Fibroblast of lung (primary cell): ENCODE data around the gene LRRC53. TPM values are rescaled to one million over a fixed set of nuclear protein-coding genes. Genes with fewer than 3 reads are reported as not detected.
A peak's percentile ranks its signal among the peaks of the same experiment; 100 is the strongest.

ENCODE experiments used
- DNase-seq, 2 donors: peaks; one replicate each; pipeline versions ENCODE4 v3.0.0 to v3.0.0-alpha.2; 2010; ENCODE audit warnings: low read depth in 2 of 2
- H2AFZ ChIP-seq: 2 replicates; pipeline ENCODE4 v1.5.1; 2012; ENCODE audit warnings: low read length, control low read depth, inconsistent platforms
- H3K27ac ChIP-seq: 2 replicates; pipeline ENCODE4 v1.5.1; 2011; ENCODE audit warnings: low read length, control low read depth; ENCODE audit not compliant: insufficient read depth
- H3K27me3 ChIP-seq: 2 replicates; pipeline ENCODE4 v1.5.1; 2011; ENCODE audit warnings: mild to moderate bottlenecking, low read length; ENCODE audit not compliant: control insufficient read depth, insufficient read depth
- H3K36me3 ChIP-seq: 2 replicates; pipeline ENCODE4 v1.5.1; 2011; ENCODE audit warnings: low read length; ENCODE audit not compliant: control insufficient read depth, insufficient read depth
- H3K4me1 ChIP-seq: 2 replicates; pipeline ENCODE4 v1.5.1; 2011; ENCODE audit warnings: low read length; ENCODE audit not compliant: control insufficient read depth, insufficient read depth; ENCODE audit errors: extremely low read depth
- H3K4me2 ChIP-seq: 2 replicates; pipeline ENCODE4 v1.5.1; 2011; ENCODE audit warnings: low read length, control low read depth; ENCODE audit not compliant: insufficient read depth; ENCODE audit errors: extremely low read depth
- H3K4me3 ChIP-seq, 4 experiments: fragments of 200-600 bp in 1 of 4; sonication (generic) in 1 of 4; replicated peaks in 1 of 4; 2 replicates each; pipeline ENCODE4 v1.5.1; 2011 to 2016; ENCODE audit warnings: low read length in 4 of 4, low read depth in 3 of 4, mild to moderate bottlenecking in 3 of 4, control low read depth in 2 of 4, inconsistent platforms in 1 of 4, mixed read lengths in 1 of 4; ENCODE audit not compliant: insufficient read depth in 1 of 4; ENCODE audit errors: control extremely low read depth in 1 of 4
- H3K79me2 ChIP-seq: 2 replicates; pipeline ENCODE4 v1.5.1; 2012; ENCODE audit warnings: mild to moderate bottlenecking, low read length, inconsistent platforms; ENCODE audit not compliant: control insufficient read depth, insufficient read depth
- H3K9ac ChIP-seq: 2 replicates; pipeline ENCODE4 v1.5.1; 2011; ENCODE audit warnings: mild to moderate bottlenecking, low read length, control low read depth; ENCODE audit not compliant: insufficient read depth
- H3K9me3 ChIP-seq: 2 replicates; pipeline ENCODE4 v1.5.1; 2012; ENCODE audit warnings: low read depth, low read length; ENCODE audit not compliant: control insufficient read depth, insufficient read depth
- H4K20me1 ChIP-seq: 2 replicates; pipeline ENCODE4 v1.5.1; 2011; ENCODE audit warnings: low read length; ENCODE audit not compliant: control insufficient read depth, insufficient read depth; ENCODE audit errors: extremely low read depth
- EZH2 ChIP-seq: IDR thresholded peaks from 2 replicates; pipeline ENCODE4 v1.5.1; 2012; ENCODE audit warnings: low read length, control low read depth, mild to moderate bottlenecking; ENCODE audit errors: missing control alignments
- polyA plus RNA-seq, 2 donors: library from polyadenylated mRNA; depleted of rRNA in 1 of 2; stranded (reverse) in 1 of 2; unstranded in 1 of 2; fragments of >200 nt; gene quantifications; 2 replicates each; pipeline ENCODE4 v1.2.1, GENCODE V29; 2011 to 2012; ENCODE audit warnings: missing spikeins in 1 of 2
- total RNA-seq: library from RNA; depleted of rRNA; stranded (reverse); fragments of >200 nt; gene quantifications from 2 replicates; pipeline ENCODE4 v1.2.1, GENCODE V29; 2014
- TF ChIP-seq, protein P1 (sequence below), 2 donors: IDR thresholded peaks in 1 of 2; conservative IDR thresholded peaks in 1 of 2; 1 replicate in 1 of 2; 2 replicates in 1 of 2; pipeline ENCODE4 v1.5.1; 2011 to 2012; ENCODE audit warnings: low read length in 2 of 2, control low read depth in 1 of 2, inconsistent platforms in 1 of 2, low read depth in 1 of 2, mild to moderate bottlenecking in 1 of 2

Gene LRRC53
- total and polyA plus RNA-seq, 2 donors (not counting 1 experiment from before 2014, with no cell fraction given): not detected

DNA sequence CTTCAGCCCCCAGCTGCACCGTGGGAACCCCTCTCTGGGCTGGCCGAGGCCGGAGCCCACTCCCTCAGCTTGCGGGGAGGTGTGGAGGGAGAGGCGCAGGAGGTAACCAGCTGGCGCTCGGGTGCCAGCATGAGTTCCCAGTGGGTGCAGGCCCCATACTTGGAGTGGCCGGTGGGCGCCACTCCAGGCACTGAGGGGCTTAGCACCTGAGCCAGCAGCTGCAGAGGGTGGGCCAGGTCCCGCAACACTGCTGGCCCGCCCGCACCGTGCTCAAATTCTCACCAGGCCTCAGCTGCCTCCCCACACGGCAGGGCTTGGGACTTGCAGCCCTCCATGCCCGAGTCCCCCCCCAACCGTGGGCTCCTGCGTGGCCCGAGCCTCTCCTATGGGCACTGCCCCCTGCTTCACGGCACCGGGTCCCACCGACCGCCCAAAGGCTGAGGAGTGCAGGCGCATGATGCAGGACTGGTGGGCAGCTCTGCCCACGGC lies 47.2 kb downstream of the LRRC53 start:
- Histone ChIP-seq H4K20me1 (no peaks in the 10 kb centered on the region), H3K4me1 (no peaks in the 10 kb centered on the region), H2AFZ (no peak overlapping the region), H3K9me3 (no peaks in the 10 kb centered on the region), H3K79me2 (no peaks in the 10 kb centered on the region), H3K27ac (no peak overlapping the region), H3K4me2 (no peak overlapping the region), H3K27me3 (no peaks in the 10 kb centered on the region), H3K36me3 (no peaks in the 10 kb centered on the region), H3K9ac (no peak overlapping the region), H3K4me3 (no peak overlapping the region)
- no peak for DNase-seq
- TF ChIP-seq, protein P1, sequence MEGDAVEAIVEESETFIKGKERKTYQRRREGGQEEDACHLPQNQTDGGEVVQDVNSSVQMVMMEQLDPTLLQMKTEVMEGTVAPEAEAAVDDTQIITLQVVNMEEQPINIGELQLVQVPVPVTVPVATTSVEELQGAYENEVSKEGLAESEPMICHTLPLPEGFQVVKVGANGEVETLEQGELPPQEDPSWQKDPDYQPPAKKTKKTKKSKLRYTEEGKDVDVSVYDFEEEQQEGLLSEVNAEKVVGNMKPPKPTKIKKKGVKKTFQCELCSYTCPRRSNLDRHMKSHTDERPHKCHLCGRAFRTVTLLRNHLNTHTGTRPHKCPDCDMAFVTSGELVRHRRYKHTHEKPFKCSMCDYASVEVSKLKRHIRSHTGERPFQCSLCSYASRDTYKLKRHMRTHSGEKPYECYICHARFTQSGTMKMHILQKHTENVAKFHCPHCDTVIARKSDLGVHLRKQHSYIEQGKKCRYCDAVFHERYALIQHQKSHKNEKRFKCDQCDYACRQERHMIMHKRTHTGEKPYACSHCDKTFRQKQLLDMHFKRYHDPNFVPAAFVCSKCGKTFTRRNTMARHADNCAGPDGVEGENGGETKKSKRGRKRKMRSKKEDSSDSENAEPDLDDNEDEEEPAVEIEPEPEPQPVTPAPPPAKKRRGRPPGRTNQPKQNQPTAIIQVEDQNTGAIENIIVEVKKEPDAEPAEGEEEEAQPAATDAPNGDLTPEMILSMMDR (conservative IDR thresholded peaks at IDR 0.05 in 1 of 2, IDR thresholded peaks at IDR 0.05 in 1 of 2; ENCODE audit: low read depth in 1 of 2, low read length in 2 of 2): no peak
- TF ChIP-seq EZH2: no peak

DNA sequence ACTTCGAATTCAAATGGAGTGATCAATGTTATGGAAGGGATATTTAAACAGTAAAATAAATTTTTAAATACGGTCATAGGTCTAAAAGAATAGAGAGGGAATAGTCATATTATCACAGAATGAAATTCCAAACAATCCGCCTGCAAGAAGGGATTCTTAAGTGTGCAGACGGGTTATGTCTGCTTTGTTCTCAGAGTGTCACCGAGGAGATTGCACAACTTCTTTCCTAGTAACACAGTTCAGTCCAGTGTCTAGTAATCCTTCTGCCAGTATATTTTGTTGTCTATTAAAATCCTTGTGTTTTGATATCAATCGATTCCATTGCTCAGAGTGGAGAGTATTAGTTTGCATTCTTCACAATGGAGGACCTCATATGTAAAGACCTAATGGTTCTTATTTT lies 48.4 kb downstream of the LRRC53 start:
- DNase-seq: peak in 1 of 2 donors; percentile 6
- Histone ChIP-seq H3K27ac (no peak overlapping the region), H3K9me3 (no peaks in the 10 kb centered on the region), H4K20me1 (no peaks in the 10 kb centered on the region), H3K36me3 (no peaks in the 10 kb centered on the region), H3K4me1 (no peaks in the 10 kb centered on the region), H3K4me3 (no peak overlapping the region), H3K9ac (no peak overlapping the region), H2AFZ (no peak overlapping the region), H3K79me2 (no peaks in the 10 kb centered on the region), H3K27me3 (no peaks in the 10 kb centered on the region), H3K4me2 (no peak overlapping the region)
- TF ChIP-seq EZH2: no peak
- TF ChIP-seq, protein P1 (conservative IDR thresholded peaks at IDR 0.05 in 1 of 2, IDR thresholded peaks at IDR 0.05 in 1 of 2; ENCODE audit: low read depth in 1 of 2, low read length in 2 of 2): no peak

DNA sequence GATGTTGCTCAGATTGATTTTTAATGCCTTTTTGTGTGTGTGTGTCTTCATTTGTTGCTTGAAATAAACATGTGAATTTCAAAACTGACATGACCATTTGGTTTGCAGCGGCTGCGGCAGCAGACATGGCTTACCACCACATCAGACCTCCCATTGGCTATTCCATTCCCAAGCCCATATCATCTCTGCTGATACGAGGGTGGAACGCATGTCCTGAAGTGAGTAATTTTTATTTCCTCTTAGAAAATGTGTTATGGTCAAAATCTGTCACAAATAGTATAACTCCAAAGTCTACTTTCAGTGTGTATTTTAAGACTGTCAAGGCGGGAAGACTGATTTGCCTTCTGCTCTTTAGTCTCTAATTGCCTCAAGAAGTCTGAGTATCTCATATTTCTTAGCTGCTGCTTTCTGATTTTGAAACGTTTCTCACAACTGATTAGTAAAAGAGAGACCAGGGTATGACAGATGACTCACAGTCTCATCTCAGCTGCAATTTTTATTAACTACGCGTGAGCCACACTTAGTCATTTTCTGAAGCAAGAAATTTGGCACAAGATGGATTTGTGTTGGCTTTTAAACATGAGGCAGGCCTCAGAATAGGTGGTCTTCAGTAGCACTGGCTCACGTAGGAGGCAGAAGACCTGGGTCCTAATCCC lies 49.0 kb downstream of the LRRC53 start:
- no peak overlapping the region for H2AFZ ChIP-seq
- H3K9ac ChIP-seq: no peak overlapping the region
- no peak overlapping the region for H3K27ac ChIP-seq
- H4K20me1 ChIP-seq: no peaks in the 10 kb centered on the region
- no peaks in the 10 kb centered on the region for H3K9me3 ChIP-seq
- no peaks in the 10 kb centered on the region for H3K36me3 ChIP-seq
- no peaks in the 10 kb centered on the region for H3K27me3 ChIP-seq
- H3K4me2 ChIP-seq: no peak overlapping the region
- H3K4me1 ChIP-seq: no peaks in the 10 kb centered on the region
- H3K79me2 ChIP-seq: no peaks in the 10 kb centered on the region
- peak in 1 of 2 donors; percentile 65 for DNase-seq
- TF ChIP-seq, protein P1 (conservative IDR thresholded peaks at IDR 0.05 in 1 of 2, IDR thresholded peaks at IDR 0.05 in 1 of 2; ENCODE audit: low read depth in 1 of 2, low read length in 2 of 2): no peak
- TF ChIP-seq EZH2: no peak
- H3K4me3 ChIP-seq: no peak overlapping the region
